Stimulated activated naive CD8-positive, alpha-beta T cell treated with anti-CD3 and anti-CD28 coated beads, Interleukin-15, Interleukin-2, amounts not matched to agents 100 U/mL and 50 U/mL, for 24 hours (primary cell): ENCODE data around the gene LSG1.
"Not testable (repeated sequence)": the region's sequence is repeated elsewhere in the genome, so short reads cannot be mapped to it uniquely, and the experiment has no call there.

ENCODE experiments used
- ATAC-seq: fragments of 150-1000 bp; cut with Tn5 transposase; one replicate; pipeline ENCODE4 v1.10.0; 2021
- DNase-seq: peaks from one replicate; pipeline ENCODE4 v3.0.0; 2021

Gene LSG1

DNA sequence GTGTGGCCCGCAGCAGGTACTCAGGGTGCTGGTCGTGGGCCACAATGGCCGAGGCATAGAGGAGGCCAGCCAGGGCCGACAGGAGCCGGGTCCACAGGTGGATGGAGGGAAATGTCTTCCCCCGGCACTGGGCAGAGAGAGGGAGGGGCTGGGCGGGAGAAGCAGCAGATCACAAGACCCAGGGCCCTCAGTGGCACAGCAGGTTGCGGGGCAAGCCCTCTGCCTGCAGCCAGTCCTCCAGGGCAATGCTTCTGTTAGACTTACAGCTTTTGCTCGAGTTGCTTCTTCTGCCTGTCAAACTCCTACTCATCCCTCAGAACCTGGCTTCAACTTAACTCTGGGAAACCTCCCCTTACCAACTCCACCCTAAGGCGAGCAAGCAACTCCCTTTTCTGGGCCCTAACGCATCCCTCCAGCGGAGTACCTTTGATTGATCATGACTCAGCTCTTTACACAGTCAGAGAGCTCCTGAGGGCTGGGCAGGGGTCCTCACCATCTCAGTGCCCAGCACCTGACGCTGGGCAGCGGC lies 54.8 kb downstream of the LSG1 start:
- no peak for DNase-seq
- ATAC-seq = no peak

DNA sequence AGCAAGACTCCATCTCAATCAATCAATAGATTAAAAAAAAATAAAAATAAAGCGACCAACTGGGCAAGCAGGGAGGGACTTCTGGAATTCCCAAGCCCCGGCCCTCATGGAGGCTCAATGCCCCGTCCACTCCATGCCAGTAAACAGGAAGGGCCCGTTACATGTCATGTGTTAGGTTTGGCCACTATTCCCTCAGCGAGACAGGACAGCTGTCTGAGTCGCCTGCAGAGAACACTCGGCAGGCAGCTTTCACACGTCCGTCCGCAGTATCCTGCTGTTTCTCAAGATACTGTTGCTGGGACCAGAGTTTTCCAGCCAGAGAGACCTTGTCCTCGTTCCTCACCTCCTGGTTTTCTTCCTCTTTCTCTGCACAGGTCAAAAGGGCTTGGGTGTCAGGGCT lies 56.8 kb downstream of the LSG1 start:
- DNase-seq = no peak

DNA sequence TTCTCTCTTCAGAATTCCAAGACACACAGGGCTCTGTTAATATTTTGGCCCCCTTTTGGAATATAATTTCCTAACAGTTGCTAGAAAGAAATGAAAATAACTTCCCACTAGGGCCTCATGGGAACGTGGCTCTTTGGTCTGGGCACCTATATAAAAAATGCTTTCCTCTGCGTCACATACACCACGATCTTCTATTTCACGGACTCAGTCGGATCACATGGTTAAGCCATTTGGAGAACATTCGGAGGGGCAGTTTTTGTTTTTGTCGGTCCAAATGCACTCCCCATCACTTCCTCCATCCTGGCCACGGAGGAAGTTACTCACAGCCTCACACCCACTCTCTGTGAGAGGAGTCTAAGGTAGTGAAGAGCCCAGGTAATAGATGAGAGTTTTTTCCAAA lies 59.8 kb downstream of the LSG1 start:
- no peak for DNase-seq
- ATAC-seq = no peak

More for the DNA sequence above, 56.8 kb downstream of the LSG1 start:
- no peak for ATAC-seq

DNA sequence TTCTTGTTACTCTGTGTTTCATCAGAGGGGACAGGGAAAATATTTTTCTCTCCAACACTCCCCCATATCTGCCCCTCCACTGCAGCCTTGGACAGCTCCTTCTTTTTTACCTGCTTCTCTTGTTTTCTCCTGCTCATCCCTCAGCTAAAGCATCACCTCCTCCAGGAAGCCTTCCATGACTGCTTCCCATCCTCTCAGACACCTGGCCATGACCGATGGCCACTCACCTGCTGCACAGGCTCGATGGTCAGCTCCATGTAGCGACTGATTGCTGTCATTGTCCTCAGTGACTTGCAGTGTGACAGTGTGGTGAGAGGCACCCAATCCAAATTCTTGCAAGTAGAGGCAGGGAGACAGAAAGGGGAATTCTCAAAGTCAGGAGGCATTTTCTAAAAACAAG lies 61.3 kb downstream of the LSG1 start:
- no peak for ATAC-seq
- no peak for DNase-seq

DNA sequence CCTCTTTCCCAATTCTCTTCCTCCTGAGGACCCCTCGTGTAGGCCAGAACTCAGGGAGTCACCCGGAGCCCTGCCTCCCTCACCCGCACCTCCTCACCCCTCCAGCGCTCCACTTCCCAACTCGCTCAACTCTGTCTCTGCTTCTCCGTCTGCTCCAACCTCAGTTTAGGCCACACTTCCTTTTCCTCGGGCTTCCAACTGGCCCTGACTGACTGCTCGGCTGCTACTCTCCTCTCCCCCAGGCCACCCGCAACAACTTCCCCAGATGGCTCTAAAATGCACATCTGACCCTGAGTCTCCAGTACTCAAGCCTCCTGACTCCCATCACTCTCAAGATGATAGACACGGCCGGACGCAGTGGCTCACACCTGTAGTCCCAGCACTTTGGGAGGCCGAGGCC lies 62.4 kb downstream of the LSG1 start:
- ATAC-seq (no peak), DNase-seq (no peak)

DNA sequence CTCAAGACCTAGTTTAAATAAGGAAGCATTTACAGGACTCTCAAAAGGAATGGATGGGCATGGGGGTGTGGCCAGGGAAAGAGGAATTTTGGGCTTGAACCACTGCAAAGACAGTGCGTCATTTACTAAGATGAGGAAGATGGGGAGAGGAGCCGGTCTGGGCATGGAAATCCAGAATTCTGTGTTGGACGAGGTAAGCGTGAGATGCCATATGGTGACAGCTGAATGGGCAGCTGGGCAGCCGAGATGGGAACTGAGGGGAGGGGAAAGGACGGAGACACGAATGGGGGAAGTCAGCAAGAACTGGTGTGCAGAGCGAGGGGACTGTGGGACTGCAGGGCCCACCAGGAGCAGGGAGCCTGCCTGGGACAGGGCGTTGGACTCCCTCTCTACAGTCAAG lies 63.0 kb downstream of the LSG1 start:
- no peak for ATAC-seq
- no peak for DNase-seq

DNA sequence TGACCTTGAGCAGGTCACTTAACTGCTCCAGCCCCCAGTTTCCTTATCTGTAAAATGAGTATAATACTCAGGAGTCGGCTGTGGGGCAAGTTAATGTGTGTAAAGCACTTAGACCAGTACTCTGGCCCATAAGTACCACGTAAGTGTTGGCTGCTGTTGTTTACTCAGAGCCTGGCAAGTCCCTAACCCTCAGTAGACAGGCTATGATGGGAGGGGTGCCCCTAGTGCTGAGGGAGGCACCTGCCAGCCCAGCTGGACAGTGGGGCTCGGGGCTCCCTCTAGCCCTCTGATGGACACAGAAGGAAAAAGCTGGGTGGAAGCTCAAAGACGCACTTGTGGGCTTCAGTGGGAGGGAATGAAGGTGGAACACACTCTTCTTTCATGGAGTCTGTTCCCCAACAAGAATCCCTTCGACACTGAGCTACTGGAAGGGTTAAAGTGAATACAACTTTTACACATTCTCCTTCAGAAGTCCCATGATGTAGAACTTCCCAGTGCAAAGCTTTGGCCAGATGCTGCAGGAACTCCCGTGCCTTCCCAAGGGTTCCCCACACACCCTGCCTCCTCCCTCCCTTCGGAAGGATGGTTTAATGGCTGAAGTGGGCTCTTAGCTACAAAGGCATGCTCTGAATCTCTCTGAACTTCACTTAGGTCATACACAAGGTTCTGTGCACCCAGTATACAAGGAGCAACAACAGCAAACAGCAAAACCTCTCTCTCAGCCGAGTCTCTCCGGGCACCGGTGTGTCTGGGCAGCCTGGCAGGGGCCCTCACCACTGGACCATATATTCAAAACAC lies 64.2 kb downstream of the LSG1 start:
- ATAC-seq (no peak), DNase-seq (no peak)

DNA sequence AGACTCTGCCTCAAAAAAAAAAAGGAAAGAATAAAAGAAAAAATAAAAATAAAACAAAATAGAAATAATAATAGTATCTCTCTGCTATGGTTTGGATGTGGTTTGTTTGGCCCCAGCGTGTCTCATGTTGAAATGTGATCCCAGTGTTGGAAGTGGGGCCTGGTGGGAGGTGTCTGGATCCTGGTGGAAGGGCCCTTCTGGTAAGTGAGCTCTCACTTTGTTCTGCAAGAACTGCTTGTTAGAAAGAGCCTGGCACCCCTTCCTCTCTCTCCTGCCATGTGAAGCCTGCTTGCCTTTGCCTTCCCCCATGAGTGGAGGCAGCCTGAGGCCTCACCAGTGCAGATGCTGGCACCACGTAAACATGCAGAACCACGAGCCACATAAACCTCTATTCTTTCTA lies 65.0 kb downstream of the LSG1 start:
- ATAC-seq (no peak), DNase-seq (no peak)

DNA sequence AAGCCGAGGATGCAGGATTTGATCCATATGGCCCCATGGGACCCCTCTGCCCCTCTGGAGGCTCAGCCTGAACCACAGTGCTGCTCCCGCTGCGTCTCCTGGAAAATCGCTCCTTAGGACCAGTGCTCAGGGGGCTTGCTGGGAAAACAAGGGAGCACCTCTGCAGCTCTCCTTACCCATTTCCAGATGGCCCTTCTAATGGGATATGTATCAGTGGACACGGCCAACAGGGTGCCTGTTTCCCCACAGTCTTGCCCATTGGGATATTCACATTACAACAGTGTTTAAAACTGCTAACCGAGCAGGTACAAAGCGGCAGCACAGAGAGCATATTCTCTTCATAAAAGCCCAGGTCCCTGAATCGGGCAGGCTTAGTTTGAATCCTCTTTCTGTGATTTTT lies 65.8 kb downstream of the LSG1 start:
- DNase-seq = no peak
- no peak for ATAC-seq

DNA sequence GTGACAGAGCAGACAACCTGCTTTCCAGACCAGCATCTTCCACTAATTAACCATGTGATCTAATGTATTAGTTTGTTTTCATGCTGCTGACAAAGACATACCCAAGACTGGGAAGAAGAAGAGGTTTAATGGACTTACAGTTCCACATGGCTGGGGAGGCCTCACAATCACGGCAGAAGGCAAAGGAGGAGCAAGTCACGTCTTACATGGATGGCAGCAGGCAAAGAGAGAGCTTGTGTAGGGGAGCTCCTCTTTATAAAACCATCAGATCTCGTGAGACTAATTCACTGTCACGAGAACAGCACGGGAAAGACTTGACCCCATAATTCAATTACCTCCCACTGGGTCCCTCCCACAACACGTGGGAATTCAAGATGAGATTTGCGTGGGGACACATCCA lies 66.7 kb downstream of the LSG1 start:
- not testable (repeated sequence) for DNase-seq, ATAC-seq

DNA sequence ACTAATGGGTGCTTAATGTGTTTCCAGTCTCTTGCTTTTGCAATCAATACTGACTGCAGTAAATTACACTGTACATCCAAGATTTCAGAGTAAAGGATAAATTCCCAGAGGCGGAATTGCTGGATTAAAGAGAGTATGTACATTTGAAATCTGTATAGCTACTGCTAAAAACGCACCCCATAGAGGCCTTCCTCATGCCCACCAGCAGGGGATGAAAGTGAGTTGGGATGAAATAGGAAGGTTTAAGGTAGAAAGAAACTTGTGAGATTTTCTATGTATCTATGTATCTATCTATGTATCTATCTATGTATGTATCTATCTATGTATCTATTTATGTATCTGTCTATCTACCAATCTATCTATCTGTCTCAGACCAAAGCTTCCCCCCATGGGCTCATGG lies 67.2 kb downstream of the LSG1 start:
- no peak for ATAC-seq

DNA sequence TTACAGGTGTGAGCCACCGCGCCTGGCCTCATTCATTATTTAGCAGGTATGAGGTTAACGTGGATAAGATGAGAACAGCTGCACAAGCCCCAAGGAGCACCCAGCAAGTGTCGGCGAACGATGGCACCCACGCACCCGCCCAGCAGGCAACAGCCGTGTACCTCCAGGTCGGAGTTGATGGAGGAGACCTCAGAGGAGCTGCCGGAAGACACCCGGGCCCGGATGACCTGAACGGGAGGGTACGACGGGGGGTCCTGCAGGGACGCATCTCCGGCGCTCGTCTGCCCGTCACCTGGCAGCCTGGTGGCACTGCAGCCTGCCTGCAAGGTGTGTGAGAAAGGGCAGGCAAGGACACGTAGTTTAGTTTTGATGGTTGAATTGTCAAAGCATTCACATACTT lies 67.9 kb downstream of the LSG1 start:
- ATAC-seq (no peak), DNase-seq (no peak)

More for the DNA sequence above, 67.2 kb downstream of the LSG1 start:
- no peak for DNase-seq

DNA sequence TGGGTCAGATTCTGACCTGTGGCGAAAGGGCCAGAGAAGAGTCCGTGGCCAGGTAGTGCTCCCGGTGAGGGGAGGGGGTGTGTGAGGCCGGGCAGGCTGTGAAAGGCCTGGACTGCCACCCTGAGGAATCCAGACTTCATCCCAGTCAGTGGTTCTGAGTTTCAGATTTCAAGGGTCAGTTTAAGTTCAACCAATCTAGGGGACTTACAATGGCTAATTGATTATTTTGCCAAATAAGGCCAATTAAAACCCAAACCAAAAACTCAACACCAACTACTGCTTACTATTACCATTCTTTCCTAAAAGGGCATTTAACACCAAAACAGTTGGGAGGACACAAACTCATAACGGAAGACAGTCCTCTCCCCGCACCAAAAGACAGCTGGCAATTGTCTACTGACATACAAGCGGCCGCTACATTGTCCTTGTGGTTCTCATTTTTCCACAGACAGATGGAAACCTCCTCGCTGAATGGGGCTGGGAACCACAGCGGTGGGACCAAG lies 69.3 kb downstream of the LSG1 start:
- ATAC-seq = no peak
- no peak for DNase-seq

DNA sequence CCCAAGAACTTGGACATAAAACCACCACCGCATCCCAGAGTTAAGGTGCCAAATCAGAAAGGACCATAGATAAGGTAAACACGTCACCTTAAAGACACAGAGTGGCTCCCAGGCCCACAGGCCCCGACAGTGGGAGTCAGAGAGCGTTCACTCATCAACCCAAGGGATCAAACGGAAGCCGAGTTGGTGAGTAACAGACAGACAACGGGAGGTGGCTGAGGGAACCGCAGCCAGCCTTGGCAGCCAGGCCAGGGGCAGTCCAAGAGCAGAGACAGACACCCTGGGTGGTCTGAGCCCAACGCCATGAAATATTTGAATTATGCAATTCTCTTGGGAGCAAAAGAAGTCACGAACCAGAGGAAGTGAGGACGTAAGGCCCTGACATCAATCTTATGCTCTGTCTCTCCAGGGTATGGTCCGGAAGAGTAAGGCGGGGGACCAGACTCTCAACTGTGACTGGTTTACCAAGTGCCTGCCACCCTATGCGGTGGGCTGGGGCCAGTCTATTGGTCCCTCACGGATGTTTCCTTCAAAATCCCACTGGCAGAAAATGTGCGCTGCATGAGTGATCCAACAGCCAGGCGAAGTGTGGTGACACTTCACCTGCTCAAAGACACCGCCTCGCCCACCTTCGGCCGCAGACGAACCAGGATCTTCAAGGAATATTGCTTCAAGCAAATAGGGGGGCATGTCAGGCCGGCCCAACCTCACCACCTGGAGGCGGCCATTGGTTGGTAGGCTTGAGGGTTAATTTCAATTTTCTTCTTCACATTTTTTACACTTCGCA lies 73.0 kb downstream of the LSG1 start:
- DNase-seq (no peak), ATAC-seq (no peak)

DNA sequence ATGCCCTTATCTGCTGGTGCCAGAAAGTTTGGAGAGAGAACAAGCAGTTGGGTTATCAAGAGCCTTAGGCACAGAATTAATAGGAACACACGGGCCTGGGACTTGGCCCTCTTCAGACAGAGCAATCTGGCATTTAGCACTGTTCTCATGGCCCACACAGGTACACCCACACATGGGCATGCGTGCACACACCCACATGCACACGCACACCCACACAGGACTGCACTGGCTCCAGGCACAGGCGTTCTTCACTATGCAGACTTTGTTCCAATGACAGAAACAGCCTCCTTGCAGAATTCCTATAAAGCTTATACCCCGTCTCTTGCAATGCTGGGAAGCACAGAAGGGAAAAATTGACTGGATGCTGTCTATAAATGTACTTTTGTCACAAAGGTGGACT lies 75.1 kb downstream of the LSG1 start:
- DNase-seq = no peak
- no peak for ATAC-seq

DNA sequence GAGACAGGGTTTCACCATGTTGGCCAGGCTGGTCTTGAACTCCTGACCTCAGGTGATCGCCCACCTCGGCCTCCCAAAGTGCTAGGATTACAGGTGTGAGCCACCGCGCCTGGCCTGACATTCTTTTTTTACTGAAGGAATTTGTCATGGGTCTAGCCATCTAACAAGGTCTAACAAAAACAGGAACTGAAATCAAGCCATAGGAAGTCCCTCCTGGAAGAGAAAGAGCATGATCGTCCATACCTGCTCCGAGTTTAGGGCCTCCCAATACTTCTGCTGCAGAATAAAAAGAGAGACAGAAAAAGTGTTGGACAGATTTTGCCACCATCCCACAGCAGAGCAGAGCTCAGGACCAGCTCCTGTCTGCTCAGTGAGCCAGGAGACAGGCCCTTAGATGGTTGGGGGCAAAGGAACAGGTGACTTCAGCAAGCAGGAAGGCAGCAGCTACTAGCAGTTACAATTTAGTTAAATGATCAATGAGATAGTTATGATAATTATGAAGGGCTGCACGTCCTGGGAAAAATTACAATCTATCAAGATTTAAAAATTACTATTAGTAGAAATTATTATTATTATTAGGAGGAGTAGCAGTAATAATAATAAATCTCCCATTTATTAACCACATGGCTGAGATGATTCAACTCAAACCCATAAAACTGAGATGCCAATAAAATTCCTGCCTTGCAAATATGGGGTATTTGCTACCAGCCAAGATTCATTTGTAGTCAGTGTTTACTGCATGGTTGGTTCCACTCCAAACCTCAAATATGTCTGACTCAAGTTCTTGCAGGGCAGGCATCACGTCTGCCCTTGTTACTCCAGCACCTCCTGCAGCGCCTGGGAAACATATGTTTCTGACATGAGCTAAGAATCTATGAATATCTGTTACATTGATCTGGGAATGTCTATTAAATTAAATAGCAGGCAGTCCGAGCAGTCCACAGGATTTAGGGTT lies 78.9 kb downstream of the LSG1 start:
- DNase-seq = no peak
- ATAC-seq = no peak
